Esophagus squamous epithelium (tissue), 4 donors: Measurements from ENCODE around the gene CAMTA1.

ENCODE experiments used
- CTCF ChIP-seq, 6 experiments: fragments of 450-650 bp in 4 of 6; fragments of 200-600 bp in 2 of 6; sonication (generic) in 2 of 6; IDR thresholded peaks; one replicate each; pipeline ENCODE4 v1.5.1; 2016 to 2019; ENCODE audit warnings: antibody characterized with exemption in 6 of 6, mild to moderate bottlenecking in 4 of 6, moderate library complexity in 4 of 6
- POLR2A ChIP-seq, 4 donors: fragments of 450-650 bp; IDR thresholded peaks; one replicate each; pipeline ENCODE4 v1.6.1; 2017; ENCODE audit warnings: antibody characterized with exemption in 4 of 4, mild to moderate bottlenecking in 4 of 4, moderate library complexity in 3 of 4

- TF ChIP-seq CTCF (IDR thresholded peaks at IDR 0.05) (no peak), POLR2A (IDR thresholded peaks at IDR 0.05) (no peak)
Measured at GRCh38 chr1:7460807-7461206, 675.6 kb downstream of the CAMTA1 start.
